ENCODE measurements around the gene GDPD2.
"Not testable (repeated sequence)": the region's sequence is repeated elsewhere in the genome, so short reads cannot be mapped to it uniquely, and the experiment has no call there.

Gene GDPD2

GRCh38 chrX:70422851-70423341, at the start of gene GDPD2:
TSS of gene GDPD2 (plus strand) at chrX:70423314. CDS start at chrX:70424985, 1,671 bp downstream.
- no peak for DNase-seq

GRCh38 chrX:70386235-70386634, 36.9 kb upstream of the GDPD2 start:
- DNase-seq = no peak

- DNase-seq = peak in 1 of 2 experiments; percentile 25
These were observed 24.2 kb upstream of the GDPD2 start for GRCh38 chrX:70398899-70399298.

- not testable (repeated sequence) for DNase-seq
These were observed 22.9 kb upstream of the GDPD2 start for GRCh38 chrX:70400181-70400580.

- DNase-seq = no peak
These were observed 20.4 kb upstream of the GDPD2 start for GRCh38 chrX:70402721-70403120.

GRCh38 chrX:70405003-70405402, 18.1 kb upstream of the GDPD2 start:
- DNase-seq = no peak

- DNase-seq = no peak
These were observed 12.2 kb upstream of the GDPD2 start for GRCh38 chrX:70410921-70411320.

GRCh38 chrX:70411475-70411874, 11.6 kb upstream of the GDPD2 start:
- DNase-seq = no peak

- DNase-seq = no peak
These were observed 1.5 kb upstream of the GDPD2 start for GRCh38 chrX:70421618-70422017.

GRCh38 chrX:70423936-70424675, 992 bp downstream of the GDPD2 start:
- DNase-seq = no peak

GRCh38 chrX:70424801-70425200, 1.7 kb downstream of the GDPD2 start:
- no peak for DNase-seq

- DNase-seq = no peak
These were observed 3.5 kb downstream of the GDPD2 start for GRCh38 chrX:70426286-70427278.

GRCh38 chrX:70427365-70427764, 4.3 kb downstream of the GDPD2 start:
- no peak for DNase-seq

- no peak for DNase-seq
These were observed 6.6 kb downstream of the GDPD2 start for GRCh38 chrX:70429759-70430158.

GRCh38 chrX:70432936-70433847, 10.1 kb downstream of the GDPD2 start:
- DNase-seq = no peak

GRCh38 chrX:70433848-70434351, 10.8 kb downstream of the GDPD2 start:
- DNase-seq = peak; percentile 17 to 21

- DNase-seq = peak; percentile 28
These were observed 11.3 kb downstream of the GDPD2 start for GRCh38 chrX:70434352-70434866.

- DNase-seq = no peak
These were observed 11.9 kb downstream of the GDPD2 start for GRCh38 chrX:70434914-70435586.

GRCh38 chrX:70436343-70436742, 13.2 kb downstream of the GDPD2 start:
- DNase-seq = no peak

- no peak for DNase-seq
These were observed 13.9 kb downstream of the GDPD2 start for GRCh38 chrX:70437011-70437410.

GRCh38 chrX:70437921-70438665, 15.0 kb downstream of the GDPD2 start:
- no peak for DNase-seq

Data from AML-193 (cell line).